ENCODE data around the gene NID2. TPM values are rescaled to one million over a fixed set of nuclear protein-coding genes. Genes with fewer than 3 reads are reported as not detected.

The NID2 gene
- total RNA-seq, 1 experiment from 2014 or later: 9.5 TPM

DNA sequence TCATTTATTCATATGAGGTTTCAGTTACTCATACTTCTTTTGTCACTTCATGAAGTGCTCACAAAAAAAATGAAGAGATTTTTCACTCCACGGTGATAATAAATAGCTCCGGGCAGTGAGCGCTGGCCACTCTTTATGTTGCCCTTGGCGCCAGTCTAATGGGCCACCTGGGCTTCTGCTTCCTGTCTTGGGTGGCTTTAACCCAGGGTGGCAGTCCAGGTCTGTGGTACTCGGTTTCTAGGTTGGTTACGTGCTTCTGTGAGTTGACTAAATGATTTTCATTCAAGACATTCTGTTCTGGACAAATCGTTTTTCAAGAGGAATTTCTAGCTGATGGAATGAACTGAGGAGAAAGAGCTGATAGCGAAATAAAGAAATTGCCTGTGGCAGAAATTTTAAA, 34.6 kb upstream of the NID2 start:
- H3K4me3 Mint-ChIP-seq (ENCODE audit: unreplicated experiment): no peak overlapping the region
- ChIA-PET CTCF (no interaction called here), POLR2A (no interaction called here)
- peaks cover 10% of the 10 kb centered on the region for H3K4me1 ChIP-seq
- intact Hi-C loops (cut with micrococcal nuclease; ENCODE audit: unreplicated experiment): no loop called here
- no peaks in the 10 kb centered on the region for H3K27me3 ChIP-seq (replicated peaks; ENCODE audit: control insufficient read depth, insufficient read depth, low read length)
- H3K27ac Mint-ChIP-seq (ENCODE audit: unreplicated experiment): no peak overlapping the region
- H3K9me3 ChIP-seq: no peaks in the 10 kb centered on the region
- no peaks in the 10 kb centered on the region for H3K36me3 Mint-ChIP-seq (ENCODE audit: insufficient read depth, unreplicated experiment)
- peaks cover 10% of the 10 kb centered on the region for H3K4me1 Mint-ChIP-seq (ENCODE audit: low read depth, unreplicated experiment)
- BruUV-seq (replicated peaks): no TSS peak
- no peaks in the 10 kb centered on the region for H3K27me3 Mint-ChIP-seq (ENCODE audit: insufficient read depth, unreplicated experiment)
- no peak for TF ChIP-seq CTCF (IDR thresholded peaks at IDR 0.05; ENCODE audit: insufficient read depth in 1 of 2, low read depth in 1 of 2, low read length in 1 of 2, severe bottlenecking in 1 of 2, unreplicated experiment in 1 of 2)
- no peaks in the 10 kb centered on the region for H3K9me3 Mint-ChIP-seq (ENCODE audit: unreplicated experiment)
- no peak for DNase-seq
- H3K36me3 ChIP-seq (ENCODE audit: control insufficient read depth, insufficient read depth, low read length): no peaks in the 10 kb centered on the region
- no peak overlapping the region for H3K4me3 ChIP-seq (ENCODE audit: low read depth, low read length)

- ChIA-PET CTCF (no interaction called here), POLR2A (no interaction called here)
- Mint-ChIP-seq H3K27me3 (ENCODE audit: insufficient read depth, unreplicated experiment) (no peaks in the 10 kb centered on the region), H3K36me3 (ENCODE audit: insufficient read depth, unreplicated experiment) (no peaks in the 10 kb centered on the region), H3K27ac (ENCODE audit: unreplicated experiment) (no peak overlapping the region), H3K9me3 (ENCODE audit: unreplicated experiment) (peaks cover under 1% of the 10 kb centered on the region), H3K4me1 (ENCODE audit: low read depth, unreplicated experiment) (no peaks in the 10 kb centered on the region), H3K4me3 (ENCODE audit: unreplicated experiment) (no peak overlapping the region)
- no TSS peak for BruUV-seq (replicated peaks)
- intact Hi-C loops (cut with micrococcal nuclease; ENCODE audit: unreplicated experiment): no loop called here
- Histone ChIP-seq H3K4me1 (no peaks in the 10 kb centered on the region), H3K36me3 (ENCODE audit: control insufficient read depth, insufficient read depth, low read length) (no peaks in the 10 kb centered on the region; the same call in 1 of the 2 replicates), H3K9me3 (no peaks in the 10 kb centered on the region), H3K4me3 (ENCODE audit: low read depth, low read length) (no peak overlapping the region), H3K27me3 (replicated peaks; ENCODE audit: control insufficient read depth, insufficient read depth, low read length) (no peaks in the 10 kb centered on the region)
- DNase-seq: no peak
- no peak for TF ChIP-seq CTCF (IDR thresholded peaks at IDR 0.05; ENCODE audit: insufficient read depth in 1 of 2, low read depth in 1 of 2, low read length in 1 of 2, severe bottlenecking in 1 of 2, unreplicated experiment in 1 of 2)
Observed at GRCh38 chr14:52095794-52096193, 26.9 kb upstream of the NID2 start.

DNA sequence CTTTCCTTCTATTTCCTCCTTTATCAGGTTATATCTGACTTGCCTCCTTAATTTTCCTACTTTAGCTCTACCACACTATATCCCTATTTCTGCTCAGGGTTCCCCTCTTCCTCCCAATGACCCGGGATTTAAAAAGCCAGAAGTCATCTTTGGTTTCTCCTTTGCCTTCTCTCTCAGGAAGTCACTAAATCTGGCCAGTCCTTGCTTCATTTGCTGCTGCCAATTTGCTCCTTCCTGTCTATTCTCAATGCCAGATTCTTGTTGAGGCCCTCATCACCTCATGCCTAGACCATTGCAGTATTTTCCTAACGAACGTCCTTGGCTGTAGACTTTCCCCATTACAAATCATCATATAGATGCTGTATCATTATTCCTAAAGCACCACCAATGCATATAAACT, 26.5 kb upstream of the NID2 start:
- H3K36me3 ChIP-seq (ENCODE audit: control insufficient read depth, insufficient read depth, low read length): no peaks in the 10 kb centered on the region; the same call in 1 of the 2 replicates
- BruUV-seq (replicated peaks): no TSS peak

More for the DNA sequence above, 26.5 kb upstream of the NID2 start:
- Mint-ChIP-seq H3K4me3 (ENCODE audit: unreplicated experiment) (no peak overlapping the region), H3K36me3 (ENCODE audit: insufficient read depth, unreplicated experiment) (no peaks in the 10 kb centered on the region), H3K27ac (ENCODE audit: unreplicated experiment) (no peak overlapping the region), H3K4me1 (ENCODE audit: low read depth, unreplicated experiment) (no peaks in the 10 kb centered on the region), H3K27me3 (ENCODE audit: insufficient read depth, unreplicated experiment) (no peaks in the 10 kb centered on the region), H3K9me3 (ENCODE audit: unreplicated experiment) (peaks cover 5% of the 10 kb centered on the region)
- DNase-seq: no peak
- no peaks in the 10 kb centered on the region for H3K4me1 ChIP-seq
- no peak overlapping the region for H3K4me3 ChIP-seq (ENCODE audit: low read depth, low read length)
- ChIA-PET POLR2A (no interaction called here), CTCF (no interaction called here)
- intact Hi-C loops (cut with micrococcal nuclease; ENCODE audit: unreplicated experiment): no loop called here
- no peaks in the 10 kb centered on the region for H3K27me3 ChIP-seq (replicated peaks; ENCODE audit: control insufficient read depth, insufficient read depth, low read length)
- no peaks in the 10 kb centered on the region for H3K9me3 ChIP-seq
- TF ChIP-seq CTCF (IDR thresholded peaks at IDR 0.05; ENCODE audit: insufficient read depth in 1 of 2, low read depth in 1 of 2, low read length in 1 of 2, severe bottlenecking in 1 of 2, unreplicated experiment in 1 of 2): no peak

Measured in Caco-2 (cell line).